HuH-7.5 (cell line): Measurements from ENCODE around the gene NUDT6.

Experiments
- DNase-seq: peaks from one replicate; pipeline ENCODE4 v3.0.0; 2011; ENCODE audit warnings: low spot score

The NUDT6 gene

DNA sequence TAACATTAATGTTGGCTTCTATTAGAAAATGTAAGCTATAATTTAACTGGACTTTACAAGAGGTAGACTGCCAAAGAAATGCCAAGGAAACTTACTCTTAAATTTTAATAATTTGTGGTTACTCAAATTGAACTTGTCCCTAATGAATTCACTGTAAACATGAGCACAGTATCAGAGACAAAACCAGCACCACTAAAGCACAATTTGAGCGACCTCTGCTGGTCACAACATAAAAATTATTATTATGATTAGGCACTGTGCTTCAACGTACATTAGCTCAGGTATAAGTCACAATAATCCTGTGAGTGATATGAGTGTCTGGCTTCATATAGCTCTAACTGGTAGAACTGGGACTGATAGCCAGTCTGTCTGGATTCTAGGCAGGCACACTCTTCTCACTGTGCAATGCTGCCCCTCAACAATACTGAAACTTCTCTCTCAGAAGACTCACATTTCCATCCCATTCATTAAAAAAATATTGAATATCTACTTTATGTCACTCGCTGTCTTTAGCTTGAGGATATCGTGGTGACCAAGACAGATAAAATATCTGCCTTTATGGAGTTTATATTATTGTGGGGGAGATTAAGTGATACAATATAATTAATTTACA lies 8.0 kb downstream of the NUDT6 start:
- no peak for DNase-seq

DNA sequence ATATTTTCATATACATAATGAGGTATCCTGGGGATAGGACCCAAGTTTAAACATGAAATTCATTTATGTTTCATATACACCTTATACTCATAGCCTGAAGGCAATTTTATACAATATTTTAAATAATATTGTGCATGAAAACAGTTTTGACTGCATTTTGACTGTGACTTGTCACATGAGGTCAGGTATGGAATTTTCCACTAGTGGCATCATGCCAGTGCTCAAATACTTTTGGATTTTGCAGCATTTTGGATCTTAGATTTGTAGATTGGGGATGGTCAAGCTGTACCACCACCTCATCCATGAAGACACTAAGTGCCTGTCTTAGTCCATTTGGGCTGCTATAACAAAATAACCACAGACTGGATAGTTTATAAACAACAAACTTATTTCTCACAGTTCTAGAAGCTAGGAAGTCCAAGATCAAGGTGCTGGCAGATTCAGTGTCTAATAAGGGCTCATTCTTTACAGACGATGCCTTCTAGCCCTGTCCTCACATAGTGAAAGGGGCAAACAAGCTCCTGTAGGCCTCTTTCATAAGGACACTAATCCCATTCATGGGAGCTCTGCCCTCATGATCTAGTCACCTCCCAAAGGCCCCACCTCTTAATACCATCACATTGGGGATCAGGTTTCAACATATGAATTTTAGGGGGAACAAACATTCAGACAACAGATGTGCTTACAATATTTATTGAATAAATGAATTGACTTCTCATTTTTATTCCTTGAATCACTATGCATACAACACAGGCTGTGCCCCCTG lies 9.4 kb downstream of the NUDT6 start:
- no peak for DNase-seq

DNA sequence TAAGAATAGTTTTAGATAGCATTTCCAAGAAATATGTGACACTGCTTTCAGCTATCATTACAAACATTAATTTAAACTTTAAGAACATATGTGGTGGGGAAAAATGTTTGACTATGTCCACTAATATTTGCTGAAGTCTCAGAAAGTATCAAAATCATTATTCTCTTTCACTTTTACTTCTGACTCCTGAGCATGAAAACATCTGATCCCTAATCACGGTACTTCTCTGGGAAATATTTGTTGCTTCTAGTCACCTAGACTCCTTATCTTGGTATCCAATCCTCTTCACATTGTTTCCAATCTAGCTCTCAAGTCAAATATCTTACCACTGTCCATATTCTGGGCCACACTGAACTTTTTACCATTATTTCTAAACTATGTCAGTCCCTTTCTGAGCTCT lies 10.8 kb downstream of the NUDT6 start:
- DNase-seq, result no peak

- DNase-seq, result no peak
Measured at GRCh38 chr4:122909683-122910082, 12.7 kb downstream of the NUDT6 start.

- no peak for DNase-seq
Measured at GRCh38 chr4:122908223-122908622, 14.2 kb downstream of the NUDT6 start.

- DNase-seq, result no peak
Measured at GRCh38 chr4:122906859-122907305, 15.5 kb downstream of the NUDT6 start.

GRCh38 chr4:122903766-122904288 lies 18.6 kb downstream of the NUDT6 start:
- no peak for DNase-seq

DNA sequence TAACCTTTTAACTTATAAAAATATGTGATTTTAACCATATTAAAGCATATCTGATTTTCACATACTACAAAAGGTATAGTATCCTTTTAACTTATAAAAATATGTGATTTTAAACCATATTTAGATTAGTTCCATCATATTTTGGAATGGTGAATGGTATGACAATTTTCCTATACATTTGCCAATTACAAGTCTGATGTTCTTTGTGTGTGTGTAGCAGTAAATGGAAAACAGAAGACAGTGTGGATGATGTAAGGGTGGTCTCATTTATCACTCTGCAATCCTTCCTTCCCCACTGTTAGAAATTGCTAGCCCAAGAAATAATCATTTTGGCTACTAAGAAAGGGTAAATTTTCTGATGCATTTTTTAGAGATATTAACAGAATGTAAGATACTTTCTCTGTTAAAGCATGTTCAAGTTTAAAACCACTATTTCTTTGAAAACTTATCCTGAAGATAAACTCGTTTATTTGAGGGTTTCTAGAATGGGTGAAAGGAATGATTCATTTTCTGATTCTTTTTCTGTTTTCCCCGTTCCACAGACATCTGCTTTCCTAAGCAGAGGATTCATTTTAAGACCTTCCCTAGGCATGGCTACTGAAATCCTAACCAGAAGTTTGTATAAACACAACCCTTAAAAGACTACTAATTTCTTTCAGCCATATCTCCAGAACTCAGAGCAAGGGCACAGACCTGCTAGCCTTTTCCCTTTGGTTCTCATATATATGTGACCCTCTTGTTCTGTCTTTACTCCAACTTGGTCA lies 21.0 kb downstream of the NUDT6 start:
- DNase-seq, result no peak

- DNase-seq, result no peak
Measured at GRCh38 chr4:122900314-122900713, 22.1 kb downstream of the NUDT6 start.

- no peak for DNase-seq
Measured at GRCh38 chr4:122899682-122900081, 22.7 kb downstream of the NUDT6 start.

DNA sequence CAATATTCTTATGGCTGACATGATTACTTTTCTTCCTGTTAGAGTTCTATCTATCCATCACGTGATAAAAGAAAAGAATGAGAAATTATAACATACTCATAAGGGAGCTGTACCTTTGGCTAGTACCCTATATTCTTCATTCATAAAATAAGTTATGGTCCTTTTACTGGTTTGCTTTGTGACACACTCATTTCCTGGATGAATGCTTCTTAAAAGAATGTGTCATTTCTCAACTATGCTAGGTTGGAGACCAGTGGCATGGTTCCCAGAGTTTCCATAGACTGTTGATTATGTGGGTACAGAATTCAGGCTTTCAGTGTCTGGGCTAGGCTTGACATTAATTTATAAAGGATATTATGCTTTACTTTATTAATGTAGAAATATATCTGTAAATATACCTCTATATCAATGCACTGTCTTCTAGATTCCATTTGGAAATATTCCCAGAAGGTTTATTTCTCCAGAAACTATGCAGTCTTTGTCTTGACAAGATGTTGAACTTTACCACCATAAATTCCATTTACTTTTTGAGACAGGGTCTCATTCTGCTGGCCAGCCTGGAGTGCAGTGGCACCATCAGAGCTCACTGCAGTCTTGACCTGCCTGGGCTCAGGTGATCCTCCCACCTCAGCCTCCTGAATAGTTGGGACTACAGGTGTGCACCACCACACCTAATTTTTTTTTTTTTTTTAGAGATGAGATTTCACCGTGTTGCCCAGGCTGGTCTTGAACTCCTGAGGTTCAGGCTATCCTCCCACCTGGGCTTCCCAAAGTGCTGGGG lies 23.8 kb downstream of the NUDT6 start:
- no peak for DNase-seq

DNA sequence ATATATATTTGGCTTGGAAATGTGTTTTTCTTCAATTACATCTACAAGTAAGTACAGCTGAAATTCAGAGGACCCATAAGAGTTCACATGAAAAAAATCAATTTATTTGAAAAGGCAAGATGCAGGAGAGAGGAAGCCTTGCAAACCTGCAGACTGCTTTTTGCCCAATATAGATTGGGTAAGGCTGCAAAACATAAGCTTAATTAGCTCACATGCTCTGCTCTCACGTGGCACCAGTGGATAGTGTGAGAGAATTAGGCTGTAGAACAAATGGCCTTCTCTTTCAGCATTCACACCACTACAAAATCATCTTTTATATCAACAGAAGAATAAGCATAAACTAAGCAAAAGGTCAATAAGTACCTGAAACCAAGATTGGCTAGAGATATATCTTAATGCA lies 26.1 kb downstream of the NUDT6 start:
- DNase-seq, result no peak

- no peak for DNase-seq
Measured at GRCh38 chr4:122895336-122895995, 26.9 kb downstream of the NUDT6 start.

DNA sequence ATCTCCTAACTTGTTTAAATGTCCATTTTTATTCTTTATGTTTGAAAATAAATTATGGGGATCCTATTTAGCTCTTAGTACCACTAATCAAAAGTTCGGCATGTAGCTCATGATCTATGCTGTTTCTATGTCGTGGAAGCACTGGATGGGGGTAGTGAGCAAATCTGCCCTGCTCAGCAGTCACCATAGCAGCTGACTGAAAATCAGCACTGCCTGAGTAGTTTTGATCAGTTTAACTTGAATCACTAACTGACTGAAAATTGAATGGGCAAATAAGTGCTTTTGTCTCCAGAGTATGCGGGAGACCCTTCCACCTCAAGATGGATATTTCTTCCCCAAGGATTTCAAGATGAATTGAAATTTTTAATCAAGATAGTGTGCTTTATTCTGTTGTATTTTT lies 27.6 kb downstream of the NUDT6 start:
- no peak for DNase-seq

GRCh38 chr4:122890147-122890795 lies 32.1 kb downstream of the NUDT6 start:
- no peak for DNase-seq

DNA sequence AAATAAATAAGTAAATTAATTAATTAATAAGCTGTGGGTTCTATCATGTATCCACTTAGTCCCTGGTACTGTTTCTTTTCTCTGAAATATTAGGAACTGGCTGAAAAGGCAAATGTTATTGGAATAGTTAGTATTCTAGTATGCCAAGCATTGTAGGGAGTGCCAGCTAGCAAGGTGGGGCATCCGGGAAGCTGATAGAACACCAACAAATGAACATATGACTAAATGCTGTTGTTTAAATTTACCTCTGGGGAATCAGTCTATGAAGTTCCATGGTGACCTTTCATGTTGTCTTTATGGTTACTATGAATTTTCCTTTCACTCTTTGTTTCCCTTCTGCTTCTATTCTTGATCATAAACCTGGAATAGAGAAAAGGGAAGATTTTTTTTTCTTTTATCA lies 32.7 kb downstream of the NUDT6 start:
- no peak for DNase-seq

DNA sequence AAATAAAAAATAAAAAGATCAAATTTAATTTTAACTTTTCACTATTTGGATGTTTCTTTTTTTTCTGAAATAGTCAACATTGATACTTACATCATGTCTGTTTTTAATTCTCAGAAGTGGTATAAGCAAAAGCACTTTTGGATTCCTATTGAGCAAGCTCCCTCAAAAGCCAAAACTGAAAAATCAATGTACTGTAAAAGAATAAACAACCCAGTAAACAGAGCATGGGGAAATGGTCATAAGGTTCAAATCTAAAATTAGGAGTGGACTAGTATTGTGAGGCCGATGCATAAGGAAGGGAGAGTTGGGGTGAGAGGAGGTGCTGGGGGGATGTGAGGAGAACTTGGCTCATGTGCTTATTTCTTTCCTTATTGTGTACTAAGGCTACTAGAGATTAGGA lies 37.9 kb downstream of the NUDT6 start:
- no peak for DNase-seq

- DNase-seq, result no peak
Measured at GRCh38 chr4:122882857-122883735, 39.3 kb downstream of the NUDT6 start.

DNA sequence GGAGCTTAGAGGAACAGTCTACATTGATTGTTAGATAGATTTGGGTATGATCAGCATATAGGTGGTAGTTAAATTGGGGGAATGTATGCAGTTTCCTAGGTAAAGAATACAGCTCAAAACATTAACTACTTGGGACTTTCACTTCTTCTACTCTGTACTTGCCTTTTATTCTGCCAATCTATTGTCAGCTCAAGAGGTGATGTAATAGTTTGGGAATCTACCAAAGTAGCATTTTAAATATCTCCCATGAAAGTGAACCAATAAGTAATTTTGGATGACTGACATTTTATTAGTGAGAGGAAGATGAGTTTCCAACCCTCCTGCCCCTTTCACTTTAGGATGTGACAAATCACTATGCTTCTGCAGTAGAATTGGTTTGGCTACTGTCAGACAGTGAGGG lies 43.4 kb downstream of the NUDT6 start:
- DNase-seq, result no peak

GRCh38 chr4:122876456-122876855 lies 45.9 kb downstream of the NUDT6 start:
- DNase-seq, result no peak
